ENCODE results near the gene HM13.
A peak's percentile ranks its signal among the peaks of the same experiment; 100 is the strongest.
"Not testable (repeated sequence)": the region's sequence is repeated elsewhere in the genome, so short reads cannot be mapped to it uniquely, and the experiment has no call there.

HM13 gene

DNA sequence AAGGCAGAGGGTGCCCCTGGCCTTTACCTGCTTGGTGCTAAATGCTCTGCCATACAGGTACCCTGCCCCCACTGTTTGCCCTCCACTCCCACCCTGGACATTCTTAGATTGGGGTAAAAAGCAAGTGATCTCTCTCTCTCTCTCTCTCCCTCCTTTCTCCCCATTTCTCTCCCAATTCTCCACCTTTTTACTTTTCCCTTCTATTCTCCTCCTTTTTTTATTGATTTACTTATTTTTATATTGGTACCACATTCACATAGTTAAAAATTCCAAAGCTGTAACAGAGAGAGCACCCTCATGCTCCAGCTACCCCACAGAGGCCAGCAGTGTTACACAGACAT, 53.1 kb downstream of the HM13 start:
- no peak for DNase-seq (ENCODE audit: low spot score)

DNA sequence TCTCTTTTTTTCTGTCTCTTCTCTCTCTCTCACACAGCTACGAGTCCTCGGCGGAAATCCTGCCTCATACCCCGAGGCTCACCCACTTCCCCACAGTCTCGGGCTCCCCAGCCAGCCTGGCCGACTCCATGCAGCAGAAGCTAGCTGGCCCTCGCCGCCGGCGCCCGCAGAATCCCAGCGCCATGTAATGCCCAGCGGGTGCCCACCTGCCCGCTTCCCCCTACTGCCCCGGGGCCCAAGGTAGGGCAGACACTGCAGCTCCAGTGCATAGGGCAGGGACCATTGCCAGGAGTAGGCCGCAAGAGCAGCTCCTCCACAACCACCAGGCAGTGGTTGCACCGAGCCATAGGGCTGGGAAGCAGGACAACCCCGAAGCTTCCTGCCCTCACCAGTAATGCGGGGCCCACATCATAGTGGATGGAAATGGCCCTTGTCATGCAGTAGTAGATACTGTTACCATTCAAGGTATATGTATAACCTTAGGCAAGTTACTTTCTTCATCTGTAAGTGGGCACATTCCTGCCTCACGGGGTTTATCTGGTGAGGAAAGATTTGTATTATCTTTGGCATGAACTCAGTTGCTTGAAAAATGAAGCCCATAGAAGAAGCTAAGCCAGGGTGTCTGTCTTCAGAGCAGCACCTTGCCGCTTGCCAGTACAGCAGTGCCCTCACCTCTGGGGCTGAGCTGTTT, 53.9 kb downstream of the HM13 start:
- DNase-seq (ENCODE audit: low spot score) = no peak

DNA sequence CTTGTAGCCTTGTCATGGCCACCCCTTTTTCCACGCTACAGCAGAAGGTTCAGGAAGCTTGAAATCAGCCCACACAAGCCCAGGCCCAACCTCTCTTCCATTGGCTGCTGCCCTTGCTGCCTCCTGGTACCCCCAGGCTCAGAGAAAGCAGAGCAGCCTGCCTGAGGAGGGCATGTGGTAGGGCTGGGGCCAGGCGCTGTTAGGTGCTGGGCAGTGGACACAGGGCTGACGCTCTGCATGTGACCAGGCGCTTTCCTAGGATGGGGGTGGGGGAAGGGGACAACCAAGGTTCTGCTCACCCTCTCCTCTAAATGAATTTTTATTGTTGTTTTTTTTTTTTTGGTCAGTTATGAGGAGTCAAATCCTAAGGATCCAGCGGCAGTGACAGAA, 54.5 kb downstream of the HM13 start:
- DNase-seq (ENCODE audit: low spot score) = no peak

DNA sequence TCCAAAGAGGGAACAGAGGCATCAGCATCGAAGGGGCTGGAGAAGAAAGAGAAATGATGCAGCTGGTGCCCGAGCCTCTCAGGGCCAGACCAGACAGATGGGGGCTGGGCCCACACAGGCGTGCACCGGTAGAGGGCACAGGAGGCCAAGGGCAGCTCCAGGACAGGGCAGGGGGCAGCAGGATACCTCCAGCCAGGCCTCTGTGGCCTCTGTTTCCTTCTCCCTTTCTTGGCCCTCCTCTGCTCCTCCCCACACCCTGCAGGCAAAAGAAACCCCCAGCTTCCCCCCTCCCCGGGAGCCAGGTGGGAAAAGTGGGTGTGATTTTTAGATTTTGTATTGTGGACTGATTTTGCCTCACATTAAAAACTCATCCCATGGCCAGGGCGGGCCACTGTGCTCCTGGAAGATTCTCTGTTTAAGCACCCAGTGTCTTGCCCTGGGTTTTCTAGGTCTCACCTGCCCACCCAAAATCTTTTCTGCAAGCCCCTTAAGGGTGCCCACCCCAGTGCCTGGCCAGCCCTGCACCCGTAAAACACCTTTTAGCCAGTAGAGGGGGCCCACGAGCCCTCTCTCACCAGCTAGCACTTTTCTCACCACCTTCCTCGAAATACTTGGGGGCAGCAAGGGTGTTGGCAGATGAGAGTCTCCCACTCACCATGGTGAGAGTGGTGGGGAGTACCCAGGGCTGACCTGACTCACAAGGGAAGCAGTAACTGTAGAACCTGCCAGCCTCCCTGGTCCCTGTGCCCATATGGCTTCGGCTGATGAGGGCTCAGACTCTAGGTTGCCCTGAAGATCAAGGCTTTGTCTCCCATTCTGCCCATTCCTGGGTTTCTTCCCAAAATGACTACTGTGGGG, 55.1 kb downstream of the HM13 start:
- DNase-seq (ENCODE audit: low spot score) = peak; percentile 51

DNA sequence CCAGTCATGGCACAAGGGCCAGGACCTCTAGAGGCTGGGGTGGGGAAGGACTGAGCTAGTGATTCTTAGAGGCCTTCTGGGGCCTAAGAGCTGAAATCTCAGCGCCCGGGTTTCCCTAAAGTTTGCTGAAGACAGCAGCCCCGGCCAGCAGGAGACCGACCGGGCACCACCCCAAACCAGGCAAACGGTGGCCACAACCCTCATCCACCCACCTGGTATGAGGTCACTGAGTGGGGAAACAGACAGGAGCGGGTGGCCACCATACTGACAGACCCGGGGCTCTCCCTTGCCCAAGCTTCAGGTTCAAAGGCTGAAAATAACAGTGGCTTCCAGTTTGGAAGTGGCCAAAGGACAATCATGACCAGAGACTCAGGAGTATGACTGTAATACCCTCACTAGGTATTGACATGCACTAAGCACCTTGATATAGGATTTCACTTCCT, 55.8 kb downstream of the HM13 start:
- DNase-seq (ENCODE audit: low spot score) = no peak

DNA sequence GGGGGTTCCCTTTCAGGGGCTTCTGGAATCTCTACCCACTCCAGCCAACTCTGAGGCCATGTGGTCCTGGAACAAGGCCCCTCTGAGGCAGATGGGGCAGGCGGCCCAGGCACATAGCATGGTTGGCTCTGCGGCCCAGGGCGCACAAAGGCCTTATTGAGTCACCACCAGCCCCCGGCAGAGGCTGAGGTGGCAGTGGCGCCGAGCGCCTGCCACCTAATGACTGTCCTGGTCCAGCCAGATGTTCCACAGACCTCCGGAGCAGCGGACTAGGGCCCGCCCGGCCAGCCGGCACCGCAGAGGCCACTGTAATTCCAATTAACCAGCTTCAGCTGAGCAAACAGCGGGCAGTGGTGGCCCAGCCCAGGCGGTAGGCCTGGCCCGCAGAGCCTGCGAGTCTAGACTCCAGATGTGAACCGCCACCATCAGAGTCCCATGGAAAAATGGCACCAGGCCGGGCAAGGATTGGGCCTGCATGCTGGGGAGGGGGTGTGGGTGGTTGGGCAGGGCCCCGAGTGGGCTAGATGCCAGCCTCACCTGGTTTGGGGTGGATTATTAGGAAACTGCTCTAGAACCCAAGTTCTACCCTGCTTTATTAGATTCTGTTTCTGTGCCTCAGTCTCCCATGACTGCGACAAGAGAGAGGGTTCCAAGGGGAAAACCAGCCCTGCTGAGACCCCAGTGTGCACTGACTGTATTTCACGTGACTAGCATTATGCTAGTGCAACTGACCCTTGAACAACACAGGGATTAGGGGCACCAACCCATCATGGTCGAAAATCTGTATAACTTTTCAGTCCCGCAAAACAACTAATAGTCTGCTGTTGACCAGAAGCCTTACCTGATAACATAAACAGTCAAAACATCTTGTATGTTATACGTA, 56.7 kb downstream of the HM13 start:
- DNase-seq (ENCODE audit: low spot score) = no peak

DNA sequence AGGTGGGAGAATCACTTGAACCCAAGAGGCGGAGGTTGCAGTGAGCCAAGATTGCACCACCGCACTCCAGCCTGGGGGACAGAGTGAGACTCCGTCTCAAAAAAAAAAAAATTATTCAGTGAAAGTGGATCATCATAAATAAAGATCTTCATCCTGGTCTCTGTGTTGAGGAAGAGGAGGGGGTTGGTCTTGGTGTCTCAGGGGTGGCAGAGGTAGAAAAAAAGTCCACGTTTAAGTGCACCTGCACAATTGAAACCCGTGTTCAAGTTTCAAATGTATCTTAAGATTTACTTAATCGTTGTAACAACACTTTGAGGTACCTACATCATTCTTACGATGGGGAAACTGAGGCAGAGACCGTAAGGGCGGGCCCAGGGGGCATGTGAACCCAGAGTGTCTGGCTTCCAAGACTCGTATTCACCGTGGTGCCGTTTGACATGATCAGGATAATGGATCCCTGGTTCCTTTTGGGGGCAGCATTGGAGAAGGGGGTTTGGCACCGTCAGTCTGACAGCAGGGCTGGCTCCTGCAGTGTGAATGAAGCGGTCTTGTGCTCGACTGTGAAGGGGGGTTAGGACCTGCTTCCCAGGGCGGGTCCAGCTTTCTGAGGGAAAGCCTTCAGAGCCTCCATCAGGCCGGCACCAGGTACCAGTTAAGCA, 57.9 kb downstream of the HM13 start:
- no peak for DNase-seq (ENCODE audit: low spot score)

DNA sequence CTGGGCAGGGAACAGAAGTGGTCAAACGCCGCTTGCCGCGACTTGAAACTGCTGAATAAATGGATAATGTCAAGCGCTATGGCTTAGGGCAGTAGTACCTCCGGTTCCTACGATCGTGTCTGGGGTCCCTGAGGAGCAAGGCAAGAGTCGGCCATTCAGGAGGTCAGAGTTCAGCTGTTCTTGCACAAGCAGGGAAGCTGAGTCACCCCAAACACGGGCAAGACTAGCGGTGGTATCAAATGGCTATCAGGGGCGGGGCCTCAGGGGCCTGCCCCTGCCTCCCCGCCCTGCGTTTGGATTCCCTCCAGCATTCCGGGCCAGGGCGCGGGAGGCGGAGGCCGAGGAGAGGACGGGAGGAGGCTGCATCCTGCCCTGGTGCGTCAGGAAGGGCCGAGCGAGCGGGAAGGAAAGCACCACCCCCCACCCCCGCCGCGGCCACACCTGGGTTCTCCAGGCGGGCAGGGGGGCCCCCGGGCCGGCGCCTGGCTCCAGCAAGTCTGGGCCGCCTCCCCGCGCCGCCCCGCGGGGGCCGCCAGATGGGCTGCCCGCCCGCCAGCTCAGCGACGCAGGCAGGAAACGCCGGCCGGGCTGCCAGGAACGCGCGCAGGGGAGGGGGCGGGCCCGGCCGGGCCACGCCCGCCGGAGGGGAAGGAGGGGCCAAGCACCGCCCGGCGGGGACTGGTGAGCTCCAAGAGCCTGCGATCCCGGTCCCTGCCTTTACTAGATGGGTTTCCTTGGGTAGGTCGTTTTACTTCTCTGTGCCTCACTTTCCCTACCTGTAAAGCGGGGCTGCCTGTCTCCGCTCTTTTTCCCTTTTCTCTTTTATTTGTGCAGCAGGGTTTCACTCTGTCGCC, 58.7 kb downstream of the HM13 start:
- DNase-seq (ENCODE audit: low spot score) = peak; percentile 89

DNA sequence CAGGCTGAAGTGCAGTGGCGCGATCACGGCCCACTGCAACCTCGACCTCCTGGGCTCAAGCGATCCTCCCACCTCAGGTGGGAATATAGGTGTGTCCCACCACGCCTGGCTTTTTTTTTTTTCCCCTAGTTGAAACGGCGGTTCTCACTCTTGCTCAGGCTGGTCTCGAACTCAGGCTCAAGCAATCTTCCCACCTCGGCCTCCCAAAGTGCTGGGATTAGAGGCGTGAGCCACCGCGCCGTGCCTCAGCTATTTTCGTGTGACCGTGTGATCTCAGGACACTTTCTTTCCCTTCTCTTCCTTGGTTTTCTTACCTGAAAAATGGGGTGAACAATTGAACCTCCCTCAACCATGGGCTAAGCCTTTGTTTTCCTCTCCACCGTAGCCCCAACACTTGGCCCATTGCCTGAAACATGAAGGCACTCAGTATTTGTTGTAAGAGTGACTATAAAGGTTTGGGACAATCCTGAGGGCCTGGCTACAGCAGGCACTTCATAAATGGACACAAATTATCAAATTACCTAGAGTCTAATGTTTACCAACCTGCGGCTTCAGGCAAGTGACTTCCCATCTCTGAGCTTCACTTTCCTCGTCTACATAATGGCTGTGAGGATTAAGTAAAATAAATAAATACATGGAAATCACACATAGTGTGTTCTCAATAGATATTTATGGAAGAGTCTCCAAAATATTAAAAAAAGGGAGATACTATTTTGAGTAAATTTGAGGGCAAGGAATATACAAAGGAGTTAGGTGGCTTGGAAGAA, 59.5 kb downstream of the HM13 start:
- DNase-seq (ENCODE audit: low spot score) = no peak

DNA sequence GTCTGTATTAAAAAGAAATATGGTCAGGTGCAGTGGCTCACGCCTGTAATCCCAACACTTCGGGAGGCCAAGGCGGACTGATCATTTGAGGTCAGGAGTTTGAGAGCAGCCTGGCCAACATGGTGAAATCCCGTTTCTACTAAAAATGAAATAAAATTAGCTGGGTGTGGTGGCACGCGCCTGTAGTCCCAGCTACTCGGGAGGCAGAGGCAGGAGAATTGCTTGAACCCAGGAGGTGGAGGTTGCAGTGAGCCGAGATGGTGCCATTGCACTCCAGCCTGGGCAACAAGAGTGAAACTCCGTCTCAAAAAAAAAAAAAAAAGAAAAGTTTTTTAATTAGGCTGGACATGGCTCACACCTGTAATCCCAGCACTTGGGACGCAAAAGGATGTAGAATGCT, 60.7 kb downstream of the HM13 start:
- DNase-seq (ENCODE audit: low spot score) = not testable (repeated sequence)

DNA sequence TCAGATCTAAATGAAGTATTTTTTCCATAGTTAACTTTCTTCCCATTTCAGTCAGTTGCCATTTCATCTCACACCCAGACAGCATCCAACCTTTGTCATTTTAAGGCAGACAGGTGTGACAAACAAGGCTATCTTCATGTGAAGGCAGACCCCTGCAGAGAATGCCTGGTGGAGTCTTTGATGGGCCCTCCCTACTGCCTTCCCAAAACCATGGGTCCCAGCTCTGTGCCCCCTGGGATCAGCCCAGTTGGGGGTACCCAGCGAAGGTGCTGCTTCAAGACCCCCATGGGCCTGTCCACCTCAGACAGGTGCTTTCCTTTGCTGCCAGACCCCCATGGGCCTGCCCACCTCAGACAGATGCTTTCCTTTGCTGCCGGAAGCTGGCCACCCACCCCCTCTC, 62.5 kb downstream of the HM13 start:
- DNase-seq (ENCODE audit: low spot score) = no peak

DNA sequence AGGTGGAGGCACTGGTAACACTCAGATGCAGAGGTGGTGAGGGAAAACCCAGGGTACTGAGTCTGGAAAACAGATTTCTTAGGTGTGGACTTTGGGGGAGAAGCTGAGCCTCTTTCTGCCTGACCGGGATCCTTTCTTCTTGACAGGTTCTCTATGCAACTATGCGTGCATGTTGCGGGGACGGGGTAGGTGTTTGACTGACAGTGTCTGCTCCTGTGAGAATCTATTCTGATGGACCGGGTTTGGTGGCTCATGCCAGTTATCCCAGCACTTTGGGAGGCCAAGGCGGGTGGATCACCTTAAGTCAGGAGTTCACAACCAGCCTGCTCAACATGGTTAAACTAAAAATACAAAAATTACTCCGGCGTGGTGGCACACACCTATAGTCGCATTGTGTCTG, 63.0 kb downstream of the HM13 start:
- no peak for DNase-seq (ENCODE audit: low spot score)

DNA sequence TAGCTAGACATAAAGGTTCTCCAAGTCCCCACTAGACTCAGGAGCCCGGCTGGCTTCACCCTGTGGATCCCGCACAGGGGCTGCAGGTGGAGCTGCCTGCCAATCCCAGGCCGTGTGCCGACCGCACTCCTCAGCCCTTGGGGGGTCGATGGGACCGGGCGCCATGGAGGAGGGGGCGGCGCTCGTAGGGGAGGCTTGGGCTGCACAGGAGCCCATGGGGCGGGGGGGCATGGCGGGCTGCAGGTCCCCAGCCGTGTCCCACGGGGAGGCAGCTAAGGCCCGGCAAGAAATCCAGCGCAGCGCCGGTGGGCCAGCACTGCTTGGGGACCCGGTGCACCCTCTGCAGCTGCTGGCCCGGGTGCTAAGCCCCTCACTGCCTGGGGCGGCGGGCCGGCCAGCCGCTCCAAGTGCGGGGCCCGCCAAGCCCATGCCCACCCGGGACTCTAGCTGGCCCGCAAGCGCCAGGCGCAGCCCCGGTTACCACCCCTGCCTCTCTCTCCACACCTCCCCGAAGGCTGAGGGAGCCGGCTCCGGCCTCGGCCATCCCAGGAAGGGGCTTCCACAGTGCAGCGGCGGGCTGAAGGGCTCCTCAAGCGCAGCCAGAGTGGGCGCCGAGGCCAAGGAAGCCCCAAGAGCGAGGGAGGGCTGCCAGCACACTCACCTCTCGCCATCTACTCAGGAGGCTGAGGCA, 64.4 kb downstream of the HM13 start:
- DNase-seq (ENCODE audit: low spot score) = no peak

DNA sequence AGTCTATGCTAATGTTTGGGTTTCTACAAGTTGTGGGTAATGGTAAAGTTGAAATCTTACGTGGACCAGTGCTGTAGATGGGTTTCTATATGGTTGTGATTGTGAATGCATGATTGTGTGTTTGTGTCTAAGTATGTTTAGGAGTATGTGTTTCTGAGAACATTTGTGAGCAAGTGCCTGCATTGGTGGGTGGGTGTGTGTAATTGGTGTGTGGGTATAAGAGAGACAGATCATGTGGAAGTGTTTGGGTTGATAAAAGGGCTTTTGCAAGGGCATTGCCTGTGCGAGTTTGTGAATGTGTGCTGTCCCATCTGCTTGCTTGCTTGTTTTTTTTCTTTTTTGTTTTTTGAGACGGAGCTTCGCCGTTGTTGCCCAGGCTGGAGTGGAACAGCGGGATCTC, 65.0 kb downstream of the HM13 start:
- no peak for DNase-seq (ENCODE audit: low spot score)

DNA sequence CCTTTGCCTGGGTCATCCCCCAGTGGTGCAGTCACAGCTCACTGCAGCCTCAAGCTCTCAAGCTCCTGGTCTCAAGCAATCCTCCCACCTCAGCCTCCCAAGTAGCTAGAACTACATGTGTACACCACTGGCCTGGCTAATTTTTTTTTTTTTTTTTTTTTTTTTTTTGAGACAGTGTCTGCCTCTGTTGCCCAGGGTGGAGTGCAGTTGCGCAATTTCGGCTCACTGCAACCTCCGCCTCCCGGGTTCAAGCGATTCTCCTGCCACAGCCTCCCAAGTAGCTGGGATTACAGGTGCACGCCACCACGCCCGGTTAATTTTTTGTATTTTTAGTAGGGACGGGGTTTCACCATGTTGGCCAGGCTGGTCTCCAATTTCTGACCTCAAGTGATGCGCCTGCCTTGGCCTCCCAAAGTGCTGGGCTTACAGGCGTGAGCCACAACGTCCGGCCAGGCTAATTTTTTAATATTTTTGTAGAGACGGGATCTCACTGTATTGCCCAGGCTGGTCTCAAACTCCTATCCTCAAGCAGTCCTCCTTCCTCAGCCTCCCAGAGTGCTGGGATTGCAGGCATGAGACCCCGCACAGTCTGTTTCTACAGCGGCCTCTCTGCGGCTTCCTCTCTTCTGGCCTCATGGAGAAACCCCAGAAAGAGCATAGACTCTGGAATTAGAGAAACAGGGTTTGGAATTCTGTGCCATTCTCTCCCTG, 65.9 kb downstream of the HM13 start:
- DNase-seq (ENCODE audit: low spot score) = not testable (repeated sequence)

DNA sequence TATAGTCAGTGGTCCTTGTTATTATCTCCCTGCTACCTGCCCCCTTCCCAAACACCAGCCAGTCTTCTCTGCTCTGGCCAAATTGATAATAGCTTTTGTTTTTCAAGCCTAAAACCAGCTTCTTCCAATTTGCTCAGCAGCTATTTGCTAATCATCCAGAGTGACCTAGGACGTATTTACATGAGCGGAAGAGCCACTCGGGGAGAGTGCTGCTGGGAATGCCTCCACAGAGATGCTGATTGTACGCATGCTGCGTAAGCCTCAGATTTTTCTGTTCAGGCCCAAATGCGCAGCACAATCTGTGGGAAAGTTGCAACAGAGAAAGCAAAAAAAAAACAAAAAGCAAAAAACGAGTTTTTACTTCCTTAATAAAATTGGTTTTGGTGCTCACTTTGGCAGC, 66.5 kb downstream of the HM13 start:
- no peak for DNase-seq (ENCODE audit: low spot score)

DNA sequence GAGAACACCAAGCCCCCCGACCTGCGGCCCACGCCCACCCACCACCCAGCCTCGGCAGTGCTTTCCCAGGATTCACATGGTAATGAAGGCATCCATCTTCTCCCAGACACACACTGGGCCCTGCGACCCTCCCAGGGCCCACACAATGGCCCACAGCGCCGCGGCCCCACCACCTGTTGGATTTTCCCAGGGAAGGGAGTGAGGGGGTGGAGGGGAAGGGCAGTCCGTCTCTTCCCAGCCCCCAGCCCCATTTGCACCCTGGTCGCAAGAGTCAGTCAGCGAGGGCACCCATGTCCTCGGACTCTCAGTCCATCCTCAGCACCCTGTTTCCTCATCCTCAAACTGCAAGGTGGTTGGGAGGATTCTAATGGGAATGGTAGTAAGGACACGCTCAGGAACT, 67.1 kb downstream of the HM13 start:
- DNase-seq (ENCODE audit: low spot score) = no peak

DNA sequence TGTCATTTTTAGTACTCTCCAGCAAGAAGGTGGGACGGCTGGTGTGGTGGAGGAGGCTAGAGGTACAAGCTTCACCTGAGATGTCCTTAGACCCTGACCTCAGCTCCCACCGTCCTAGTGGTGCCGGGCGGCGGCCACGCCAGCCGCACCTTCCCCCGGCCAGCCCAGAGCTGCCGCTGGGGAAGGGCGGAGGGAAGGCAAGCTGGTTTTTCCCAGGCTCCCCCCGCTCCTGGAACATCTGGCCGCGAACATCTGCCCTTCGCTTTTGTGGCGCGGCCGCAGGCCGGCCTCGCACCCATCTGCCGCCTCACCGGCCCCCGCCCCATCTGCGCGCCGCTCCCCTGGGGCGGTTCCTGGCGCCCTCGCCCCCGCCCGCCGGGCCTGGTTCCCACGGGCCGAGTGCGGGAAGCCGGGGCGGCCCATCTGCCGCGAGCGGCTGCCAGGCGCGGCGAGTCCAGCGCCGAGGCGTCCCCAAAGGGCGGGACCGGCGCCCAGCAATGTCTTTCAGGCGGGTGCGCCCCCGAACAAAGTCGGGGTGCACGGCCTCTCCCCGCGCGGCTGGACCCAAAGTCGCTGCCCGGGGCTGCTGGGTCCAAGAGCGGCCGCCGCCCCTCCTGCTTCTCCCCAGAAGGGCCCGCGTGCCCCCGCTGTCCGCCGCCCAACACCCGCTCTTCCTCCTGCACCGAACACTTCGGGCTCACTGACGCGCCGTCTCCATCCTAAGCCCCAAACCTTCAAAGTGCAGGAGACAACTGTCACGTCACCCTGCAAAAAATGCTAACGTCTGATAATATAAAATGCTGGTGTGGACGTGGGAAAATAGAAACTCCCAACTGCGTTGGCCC, 73.5 kb downstream of the HM13 start:
- no peak for DNase-seq (ENCODE audit: low spot score)
